ENCODE data around the gene TGFBR2.
"Not testable (repeated sequence)": the region's sequence is repeated elsewhere in the genome, so short reads cannot be mapped to it uniquely, and the experiment has no call there.

Gene TGFBR2

GRCh38 chr3:30664884-30665283 is 58.5 kb downstream of the TGFBR2 start:
- POLR2A ChIA-PET (ENCODE audit: low non-redundant PET), result no interaction called here
- TF ChIP-seq CTCF (conservative IDR thresholded peaks at IDR 0.05; ENCODE audit: low read depth), result no peak
- CTCF ChIA-PET, result interaction anchor here (0.6 kb wide), 1 partner anchor 534 kb away, joined by 3 read pairs; no protein-coding TSS in a partner anchor
- DNase-seq (ENCODE audit: low spot score), result no peak
- H3K27ac ChIP-seq, result no peak overlapping the region

- POLR2A ChIA-PET (ENCODE audit: low non-redundant PET), result no interaction called here
These were observed 59.1 kb downstream of the TGFBR2 start for GRCh38 chr3:30665539-30665938.

GRCh38 chr3:30666572-30667279 is 60.3 kb downstream of the TGFBR2 start:
- ChIA-PET CTCF (no interaction called here), POLR2A (ENCODE audit: low non-redundant PET) (no interaction called here)
- DNase-seq (ENCODE audit: low spot score), result no peak
- H3K27ac ChIP-seq, result no peak overlapping the region
- no peak for TF ChIP-seq CTCF (conservative IDR thresholded peaks at IDR 0.05; ENCODE audit: low read depth)

More at GRCh38 chr3:30665539-30665938, 59.1 kb downstream of the TGFBR2 start:
- no peak for DNase-seq (ENCODE audit: low spot score)
- TF ChIP-seq CTCF (conservative IDR thresholded peaks at IDR 0.05; ENCODE audit: low read depth), result no peak
- CTCF ChIA-PET, result interaction anchor here (0.6 kb wide), 1 partner anchor 534 kb away, joined by 3 read pairs; no protein-coding TSS in a partner anchor
- no peak overlapping the region for H3K27ac ChIP-seq

GRCh38 chr3:30667280-30667651 is 60.9 kb downstream of the TGFBR2 start:
- H3K27ac ChIP-seq, result no peak overlapping the region
- POLR2A ChIA-PET (ENCODE audit: low non-redundant PET), result no interaction called here
- no peak for TF ChIP-seq CTCF (conservative IDR thresholded peaks at IDR 0.05; ENCODE audit: low read depth)
- CTCF ChIA-PET, result no interaction called here
- DNase-seq (ENCODE audit: low spot score), result no peak

GRCh38 chr3:30668051-30668609 is 61.7 kb downstream of the TGFBR2 start:
- no peak for DNase-seq (ENCODE audit: low spot score)
- TF ChIP-seq CTCF (conservative IDR thresholded peaks at IDR 0.05; ENCODE audit: low read depth), result no peak
- CTCF ChIA-PET, result no interaction called here
- no peak overlapping the region for H3K27ac ChIP-seq
- POLR2A ChIA-PET (ENCODE audit: low non-redundant PET), result no interaction called here

GRCh38 chr3:30669360-30669934 is 63.0 kb downstream of the TGFBR2 start:
- POLR2A ChIA-PET (ENCODE audit: low non-redundant PET), result not testable (repeated sequence)

GRCh38 chr3:30670292-30670691 is 63.9 kb downstream of the TGFBR2 start:
- H3K27ac ChIP-seq, result no peak overlapping the region
- no peak for DNase-seq (ENCODE audit: low spot score)
- ChIA-PET CTCF (no interaction called here), POLR2A (ENCODE audit: low non-redundant PET) (no interaction called here)
- no peak for TF ChIP-seq CTCF (conservative IDR thresholded peaks at IDR 0.05; ENCODE audit: low read depth)

More at GRCh38 chr3:30669360-30669934, 63.0 kb downstream of the TGFBR2 start:
- DNase-seq (ENCODE audit: low spot score); H3K27ac ChIP-seq: not testable (repeated sequence)
- CTCF ChIA-PET, result interaction anchor here (0.5 kb wide), 1 partner anchor 10 kb away, joined by 5 read pairs; no protein-coding TSS in a partner anchor
